B cell (primary cell): ENCODE data around the gene C1orf87. TPM values are rescaled to one million over a fixed set of nuclear protein-coding genes. Genes with fewer than 3 reads are reported as not detected.

Source experiments
- ATAC-seq: fragments of 200-7000 bp; cut with Tn5 transposase; one replicate; pipeline ENCODE4 v1.10.0; 2021; ENCODE audit warnings: low read depth, mild to moderate bottlenecking, moderate number of reproducible peaks, moderate library complexity
- CTCF ChIA-PET: fragments of 350-600 bp; sonication (Branson Sonifier 250); formaldehyde crosslinking; loops from one replicate; lab custom pipeline; 2021; ENCODE audit warnings: antibody characterized with exemption, inconsistent platforms; lab: Charles Lee
- POLR2A ChIA-PET: fragments of 350-600 bp; sonication (Branson Sonifier 250); formaldehyde crosslinking; loops from one replicate; lab custom pipeline; 2021; ENCODE audit warnings: antibody characterized with exemption; lab: Charles Lee
- DNase-seq: peaks from one replicate; pipeline ENCODE4 v3.0.0; 2013
- H2AFZ ChIP-seq: 2 replicates; pipeline ENCODE4 v1.6.1; 2012; ENCODE audit warnings: mild to moderate bottlenecking, low read depth, low read length; ENCODE audit not compliant: insufficient read depth, poor library complexity, severe bottlenecking
- H3K27ac ChIP-seq, 2 donors: 1 replicate in 1 of 2; 2 replicates in 1 of 2; pipeline ENCODE4 v1.5.1; 2012 to 2013; ENCODE audit warnings: low read length in 2 of 2, mild to moderate bottlenecking in 2 of 2, moderate library complexity in 1 of 2
- H3K27me3 ChIP-seq, 4 experiments: fragments of 200-600 bp in 1 of 4; sonication (generic) in 1 of 4; replicated peaks in 1 of 4; 1 replicate in 2 of 4; 2 replicates in 2 of 4; pipeline versions ENCODE4 v1.6.1 to v1.7.0; 2013 to 2016; ENCODE audit warnings: low read length in 3 of 4, mild to moderate bottlenecking in 2 of 4, mixed read lengths in 1 of 4, moderate library complexity in 1 of 4; ENCODE audit not compliant: insufficient read depth in 4 of 4, control insufficient read depth in 3 of 4; ENCODE audit errors: control extremely low read depth in 1 of 4
- H3K36me3 ChIP-seq, 2 experiments: replicated peaks in 1 of 2; 1 replicate in 1 of 2; 2 replicates in 1 of 2; pipeline versions ENCODE4 v1.6.1 to v1.7.1; 2013; ENCODE audit warnings: low read length in 1 of 2; ENCODE audit not compliant: insufficient read depth in 2 of 2, control insufficient read depth in 1 of 2; ENCODE audit errors: control extremely low read depth in 1 of 2, extremely low read depth in 1 of 2
- H3K4me1 ChIP-seq, 2 donors: fragments of 200-600 bp in 1 of 2; sonication (generic) in 1 of 2; 1 replicate in 1 of 2; 2 replicates in 1 of 2; pipeline versions ENCODE4 v1.5.1 to v1.6.1; 2013 to 2017; ENCODE audit warnings: low read length in 2 of 2; ENCODE audit not compliant: control insufficient read depth in 2 of 2, insufficient read depth in 2 of 2
- H3K4me2 ChIP-seq: replicated peaks from 2 replicates; pipeline ENCODE3; 2012; ENCODE audit warnings: mild to moderate bottlenecking, low read depth, low read length; ENCODE audit not compliant: poor library complexity, severe bottlenecking
- H3K4me3 ChIP-seq, 5 experiments: fragments of 200-600 bp in 1 of 5; sonication (generic) in 1 of 5; 1 replicate in 3 of 5; 2 replicates in 2 of 5; pipeline versions ENCODE4 v1.5.1 to v1.7.0; 2011 to 2016; ENCODE audit warnings: low read length in 4 of 5, mild to moderate bottlenecking in 4 of 5, low read depth in 2 of 5, control low read depth in 1 of 5, moderate library complexity in 1 of 5; ENCODE audit not compliant: insufficient read depth in 1 of 5; ENCODE audit errors: control extremely low read depth in 1 of 5, extremely low read depth in 1 of 5
- H3K79me2 ChIP-seq: fragments of 200-600 bp; sonication (generic); one replicate; pipeline ENCODE4 v1.6.0; 2016; ENCODE audit warnings: low read length; ENCODE audit not compliant: control insufficient read depth, insufficient read depth
- H3K9ac ChIP-seq: fragments of 200-600 bp; sonication (generic); 2 replicates; pipeline ENCODE4 v1.6.1; 2017; ENCODE audit warnings: mild to moderate bottlenecking, low read length, moderate library complexity
- H3K9me3 ChIP-seq, 3 donors: one replicate each; pipeline versions ENCODE4 v1.6.1 to v1.7.1; 2013; ENCODE audit warnings: low read length in 2 of 3; ENCODE audit not compliant: control insufficient read depth in 2 of 3, insufficient read depth in 1 of 3; ENCODE audit errors: control extremely low read depth in 1 of 3
- H4K20me1 ChIP-seq: 2 replicates; pipeline ENCODE4 v1.6.0; 2012; ENCODE audit warnings: mild to moderate bottlenecking, low read length; ENCODE audit not compliant: insufficient read depth, control insufficient read depth, poor library complexity, severe bottlenecking
- H3K27ac Mint-ChIP-seq: one replicate; pipeline ENCODE4 v1.8.0; 2021; ENCODE audit warnings: mixed read lengths
- H3K27me3 Mint-ChIP-seq: one replicate; pipeline ENCODE4 v1.8.0; 2021; ENCODE audit warnings: mixed read lengths
- H3K4me1 Mint-ChIP-seq: one replicate; pipeline ENCODE4 v1.8.0; 2021; ENCODE audit warnings: mixed read lengths
- H3K4me3 Mint-ChIP-seq: one replicate; pipeline ENCODE4 v1.8.0; 2021; ENCODE audit warnings: mixed read lengths
- H3K9me3 Mint-ChIP-seq: one replicate; pipeline ENCODE4 v1.8.0; 2022; ENCODE audit warnings: mixed read lengths; ENCODE audit not compliant: insufficient read depth
- CTCF ChIP-seq: fragments of 200-600 bp; IDR thresholded peaks from one replicate; pipeline ENCODE4 v1.8.0; 2022; ENCODE audit warnings: antibody characterized with exemption, mild to moderate bottlenecking
- EZH2 ChIP-seq: IDR thresholded peaks from 2 replicates; pipeline ENCODE4 v1.6.1; 2012; ENCODE audit warnings: borderline replicate concordance, low read depth, mild to moderate bottlenecking, moderate library complexity, low read length; ENCODE audit not compliant: insufficient read depth, poor library complexity, severe bottlenecking
- WGBS: methylation state at CpG from one replicate; pipeline ENCODE4 v1.1.5; 2013; ENCODE audit warnings: missing lambda C conversion rate; ENCODE audit not compliant: insufficient coverage; 5-methylcytosine and 5-hydroxymethylcytosine counted together
- intact Hi-C: fragments of 100-400 bp; cut with micrococcal nuclease; formaldehyde crosslinking; loops from one replicate; pipeline ENCODE4 v1.10.0; 2022
- polyA plus RNA-seq: library from polyadenylated mRNA; depleted of rRNA; stranded (reverse); fragments of >200 nt; gene quantifications from 2 replicates; pipeline ENCODE4 v1.2.3, GENCODE V29; 2012
- total RNA-seq, 2 donors: library from RNA; stranded (reverse); fragments of 120-200 nt in 1 of 2; gene quantifications; 1 replicate in 1 of 2; 2 replicates in 1 of 2; pipeline versions ENCODE4 v1.2.3 to v1.2.4, GENCODE V29; 2013 to 2022

C1orf87 gene
- total and polyA plus RNA-seq, 2 donors (not counting 1 experiment from before 2014, with no cell fraction given): not detected

GRCh38 chr1:59986516-59987310, 86.9 kb downstream of the C1orf87 start:
- Histone ChIP-seq H4K20me1 (no peaks in the 10 kb centered on the region), H3K79me2 (no peaks in the 10 kb centered on the region), H3K27me3 (no peaks in the 10 kb centered on the region), H3K4me3 (no peak overlapping the region), H3K27ac (no peak overlapping the region), H3K9me3 (no peaks in the 10 kb centered on the region), H3K4me1 (no peaks in the 10 kb centered on the region), H2AFZ (no peak overlapping the region), H3K4me2 (no peak overlapping the region), H3K36me3 (no peaks in the 10 kb centered on the region), H3K9ac (no peak overlapping the region)
- WGBS: 93% methylated on average over 10 of the region's 12 CpGs
- DNase-seq (no peak), ATAC-seq (no peak)
- no peaks in the 10 kb centered on the region for H3K4me1 Mint-ChIP-seq
- POLR2A ChIA-PET: no interaction called here
- TF ChIP-seq CTCF: no peak
- no peak for TF ChIP-seq EZH2
- H3K9me3 Mint-ChIP-seq: no peaks in the 10 kb centered on the region
- no peak overlapping the region for H3K4me3 Mint-ChIP-seq
- H3K27me3 Mint-ChIP-seq: peaks cover 11% of the 10 kb centered on the region
- intact Hi-C loops: no loop called here
- CTCF ChIA-PET: interaction anchor here (0.7 to 1.8 kb wide), 4 partner anchors 10 to 1466 kb away, joined by 3 to 6 read pairs (median 3); no protein-coding TSS in a partner anchor
- H3K27ac Mint-ChIP-seq: no peak overlapping the region

DNA sequence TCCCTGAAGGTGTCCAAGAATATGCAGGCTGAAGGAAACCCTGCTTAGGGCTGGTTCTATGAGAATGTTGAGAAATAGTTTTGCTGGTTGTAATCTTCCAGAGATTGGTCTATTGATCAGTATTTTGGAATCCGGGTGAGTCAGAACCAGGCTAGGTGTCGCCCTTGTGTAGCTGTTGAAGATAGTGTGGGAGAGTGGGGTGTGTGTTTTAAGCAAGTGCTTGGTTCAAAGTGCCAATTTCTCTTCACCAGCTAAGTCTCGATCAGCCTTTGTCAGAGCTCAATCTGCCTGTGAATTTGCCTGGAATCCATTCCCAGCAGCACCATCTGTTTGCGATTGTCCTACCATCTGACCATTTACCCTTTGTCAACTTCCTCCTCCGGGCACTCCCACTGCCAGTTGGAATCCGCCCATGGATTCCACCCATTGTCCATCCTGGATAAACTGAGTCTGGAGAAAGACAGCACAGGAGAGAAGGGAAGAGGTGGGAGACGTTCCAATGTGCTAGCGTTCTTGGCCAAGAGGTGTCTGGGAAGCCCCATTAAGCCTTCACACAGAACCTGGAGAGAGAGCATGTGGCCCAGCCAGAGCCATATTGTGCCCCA, 87.6 kb downstream of the C1orf87 start:
- H3K9ac ChIP-seq: no peak overlapping the region
- H3K36me3 ChIP-seq: no peaks in the 10 kb centered on the region
- intact Hi-C loops: no loop called here
- ChIA-PET CTCF (interaction anchor here (1.6 to 1.8 kb wide), 2 partner anchors 13 to 1466 kb away, joined by 3 to 6 read pairs; no protein-coding TSS in a partner anchor), POLR2A (no interaction called here)
- no peak overlapping the region for H3K27ac ChIP-seq
- no peaks in the 10 kb centered on the region for H3K9me3 ChIP-seq
- no peak for TF ChIP-seq CTCF
- TF ChIP-seq EZH2: no peak
- no peak overlapping the region for H2AFZ ChIP-seq
- no peaks in the 10 kb centered on the region for H3K4me1 ChIP-seq
- H3K79me2 ChIP-seq: no peaks in the 10 kb centered on the region
- Mint-ChIP-seq H3K4me3 (no peak overlapping the region), H3K27me3 (peaks cover 11% of the 10 kb centered on the region), H3K27ac (no peak overlapping the region), H3K4me1 (no peaks in the 10 kb centered on the region), H3K9me3 (no peaks in the 10 kb centered on the region)
- WGBS: 91% methylated on average over 8 of the region's 8 CpGs
- no peak overlapping the region for H3K4me2 ChIP-seq
- no peak overlapping the region for H3K4me3 ChIP-seq
- no peaks in the 10 kb centered on the region for H3K27me3 ChIP-seq
- ATAC-seq (no peak), DNase-seq (no peak)
- no peaks in the 10 kb centered on the region for H4K20me1 ChIP-seq
